Endothelial cell of umbilical vein (primary cell): ENCODE measurements around the gene NCKAP5.

Experiments used
- POLR2A ChIP-seq: IDR thresholded peaks from 2 replicates; pipeline ENCODE4 v1.6.1; 2012; ENCODE audit warnings: low read depth, mild to moderate bottlenecking, control low read depth, low read length
- TF ChIP-seq, protein P1 (sequence below), 2 donors: IDR thresholded peaks; 1 replicate in 1 of 2; 2 replicates in 1 of 2; pipeline ENCODE4 v1.5.1; 2011; ENCODE audit warnings: low read length in 2 of 2, mild to moderate bottlenecking in 2 of 2, moderate library complexity in 2 of 2, control low read depth in 1 of 2, inconsistent platforms in 1 of 2, low read depth in 1 of 2; ENCODE audit not compliant: insufficient read depth in 1 of 2; ENCODE audit errors: extremely low read depth in 1 of 2
- TF ChIP-seq, protein P2 (sequence below): IDR thresholded peaks from 2 replicates; pipeline ENCODE4 v1.6.1; 2011; ENCODE audit not compliant: insufficient read depth, insufficient read length

DNA sequence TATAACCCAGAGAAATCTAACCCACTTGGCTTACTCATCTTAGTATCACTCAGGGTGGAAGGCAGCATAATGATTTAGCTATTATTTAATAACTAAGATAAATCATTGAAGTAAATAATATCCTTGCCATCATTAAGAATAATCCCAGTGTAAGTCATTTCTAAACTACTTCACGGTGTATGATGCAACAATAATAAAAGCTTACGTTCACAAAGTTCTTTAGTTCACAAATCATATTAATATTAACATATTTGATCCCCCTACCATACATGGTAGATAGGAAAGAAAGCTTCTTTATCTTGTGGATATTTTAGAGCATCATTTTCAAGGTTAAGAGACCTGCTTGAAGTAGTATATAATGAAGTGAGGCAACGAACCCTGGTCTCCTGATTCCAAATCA is 401.0 kb downstream of the NCKAP5 start:
- TF ChIP-seq, protein P1, sequence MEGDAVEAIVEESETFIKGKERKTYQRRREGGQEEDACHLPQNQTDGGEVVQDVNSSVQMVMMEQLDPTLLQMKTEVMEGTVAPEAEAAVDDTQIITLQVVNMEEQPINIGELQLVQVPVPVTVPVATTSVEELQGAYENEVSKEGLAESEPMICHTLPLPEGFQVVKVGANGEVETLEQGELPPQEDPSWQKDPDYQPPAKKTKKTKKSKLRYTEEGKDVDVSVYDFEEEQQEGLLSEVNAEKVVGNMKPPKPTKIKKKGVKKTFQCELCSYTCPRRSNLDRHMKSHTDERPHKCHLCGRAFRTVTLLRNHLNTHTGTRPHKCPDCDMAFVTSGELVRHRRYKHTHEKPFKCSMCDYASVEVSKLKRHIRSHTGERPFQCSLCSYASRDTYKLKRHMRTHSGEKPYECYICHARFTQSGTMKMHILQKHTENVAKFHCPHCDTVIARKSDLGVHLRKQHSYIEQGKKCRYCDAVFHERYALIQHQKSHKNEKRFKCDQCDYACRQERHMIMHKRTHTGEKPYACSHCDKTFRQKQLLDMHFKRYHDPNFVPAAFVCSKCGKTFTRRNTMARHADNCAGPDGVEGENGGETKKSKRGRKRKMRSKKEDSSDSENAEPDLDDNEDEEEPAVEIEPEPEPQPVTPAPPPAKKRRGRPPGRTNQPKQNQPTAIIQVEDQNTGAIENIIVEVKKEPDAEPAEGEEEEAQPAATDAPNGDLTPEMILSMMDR (IDR thresholded peaks at IDR 0.05; ENCODE audit: extremely low read depth in 1 of 2, insufficient read depth in 1 of 2, low read depth in 1 of 2, low read length in 2 of 2): no peak
- TF ChIP-seq, protein P2, sequence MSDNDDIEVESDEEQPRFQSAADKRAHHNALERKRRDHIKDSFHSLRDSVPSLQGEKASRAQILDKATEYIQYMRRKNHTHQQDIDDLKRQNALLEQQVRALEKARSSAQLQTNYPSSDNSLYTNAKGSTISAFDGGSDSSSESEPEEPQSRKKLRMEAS: no peak
- no peak for TF ChIP-seq POLR2A
